C4-2B (cell line): Measurements from ENCODE around the gene ZBTB7B.
A peak's percentile ranks its signal among the peaks of the same experiment; 100 is the strongest.

Source experiments
- H3K27ac ChIP-seq: fragments of 450-650 bp; 2 replicates; pipeline ENCODE4 v1.5.1; 2017
- ZFX ChIP-seq: fragments of 450-650 bp; IDR thresholded peaks from 2 replicates; pipeline ENCODE4 v1.6.1; 2017
- TF ChIP-seq, protein P1 (sequence below): fragments of 450-650 bp; conservative IDR thresholded peaks from 2 replicates; pipeline ENCODE4 v1.5.1; 2017; ENCODE audit warnings: mild to moderate bottlenecking

Gene ZBTB7B

DNA sequence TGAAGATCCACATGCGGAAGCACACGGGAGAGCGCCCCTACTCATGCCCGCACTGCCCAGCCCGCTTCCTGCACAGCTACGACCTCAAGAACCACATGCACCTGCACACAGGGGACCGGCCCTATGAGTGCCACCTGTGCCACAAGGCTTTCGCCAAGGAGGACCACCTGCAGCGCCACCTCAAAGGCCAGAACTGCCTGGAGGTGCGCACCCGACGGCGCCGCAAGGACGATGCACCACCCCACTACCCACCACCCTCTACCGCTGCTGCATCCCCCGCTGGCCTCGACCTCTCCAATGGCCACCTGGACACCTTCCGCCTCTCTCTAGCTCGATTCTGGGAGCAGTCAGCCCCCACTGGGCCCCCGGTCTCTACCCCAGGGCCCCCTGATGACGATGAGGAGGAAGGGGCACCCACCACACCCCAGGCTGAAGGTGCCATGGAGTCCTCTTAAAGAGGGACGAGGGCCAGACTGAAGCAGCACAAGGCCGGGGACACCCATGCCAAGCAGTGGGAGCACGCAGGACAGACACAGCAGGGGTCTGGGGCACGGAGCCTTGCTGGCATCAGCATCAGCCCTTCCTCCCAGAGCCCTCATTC is 13.7 kb downstream of the ZBTB7B start:
- H3K27ac ChIP-seq: no peak overlapping the region
- TF ChIP-seq, protein P1, sequence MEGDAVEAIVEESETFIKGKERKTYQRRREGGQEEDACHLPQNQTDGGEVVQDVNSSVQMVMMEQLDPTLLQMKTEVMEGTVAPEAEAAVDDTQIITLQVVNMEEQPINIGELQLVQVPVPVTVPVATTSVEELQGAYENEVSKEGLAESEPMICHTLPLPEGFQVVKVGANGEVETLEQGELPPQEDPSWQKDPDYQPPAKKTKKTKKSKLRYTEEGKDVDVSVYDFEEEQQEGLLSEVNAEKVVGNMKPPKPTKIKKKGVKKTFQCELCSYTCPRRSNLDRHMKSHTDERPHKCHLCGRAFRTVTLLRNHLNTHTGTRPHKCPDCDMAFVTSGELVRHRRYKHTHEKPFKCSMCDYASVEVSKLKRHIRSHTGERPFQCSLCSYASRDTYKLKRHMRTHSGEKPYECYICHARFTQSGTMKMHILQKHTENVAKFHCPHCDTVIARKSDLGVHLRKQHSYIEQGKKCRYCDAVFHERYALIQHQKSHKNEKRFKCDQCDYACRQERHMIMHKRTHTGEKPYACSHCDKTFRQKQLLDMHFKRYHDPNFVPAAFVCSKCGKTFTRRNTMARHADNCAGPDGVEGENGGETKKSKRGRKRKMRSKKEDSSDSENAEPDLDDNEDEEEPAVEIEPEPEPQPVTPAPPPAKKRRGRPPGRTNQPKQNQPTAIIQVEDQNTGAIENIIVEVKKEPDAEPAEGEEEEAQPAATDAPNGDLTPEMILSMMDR: no peak
- TF ChIP-seq ZFX: no peak

DNA sequence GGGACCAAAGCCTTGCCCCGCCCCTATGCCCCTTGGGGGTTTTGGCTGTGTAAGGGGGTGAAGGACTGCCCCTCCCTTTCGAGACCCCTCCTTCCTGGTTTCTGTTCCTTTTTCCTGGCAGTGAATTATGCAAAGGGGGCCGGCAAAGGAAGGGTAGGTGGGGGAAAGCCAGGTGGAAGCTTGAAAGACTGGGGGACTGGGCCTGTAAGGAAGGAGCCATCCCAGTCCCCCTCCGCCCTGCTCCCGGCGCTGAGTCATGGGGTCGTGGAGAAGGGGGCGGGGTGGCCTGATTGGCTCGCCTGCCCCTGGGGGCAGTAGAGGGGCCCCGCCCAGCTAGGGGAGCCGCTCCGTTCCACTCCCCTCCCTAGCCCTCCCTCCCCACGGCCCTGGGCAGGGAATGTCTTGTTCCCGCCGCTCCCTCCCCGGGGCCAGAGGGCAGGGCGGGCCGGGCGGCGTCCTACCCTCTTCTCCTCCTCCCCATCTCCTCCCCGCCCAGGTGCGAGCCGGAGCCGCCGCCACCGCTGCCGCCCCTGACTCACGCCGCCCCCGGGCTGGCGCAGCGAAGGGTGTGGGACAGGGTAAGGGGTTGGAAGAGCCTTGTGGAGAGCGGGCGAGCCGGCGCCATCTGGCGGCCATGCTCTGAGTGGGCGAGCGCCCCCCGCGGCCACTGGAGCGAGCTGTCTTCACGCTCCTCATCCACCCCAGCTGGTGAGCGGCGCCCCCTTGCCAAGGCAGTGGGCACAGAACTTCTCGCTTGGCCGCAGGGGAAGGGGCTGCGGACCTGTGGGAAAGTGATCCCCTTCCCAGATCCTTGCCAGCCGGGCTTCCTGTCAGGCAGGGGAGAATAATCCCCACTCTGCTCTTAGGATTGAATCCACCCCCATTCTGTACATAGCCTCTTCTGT is 14.7 kb downstream of the ZBTB7B start:
- no peak overlapping the region for H3K27ac ChIP-seq
- no peak for TF ChIP-seq ZFX
- TF ChIP-seq, protein P1: no peak

DNA sequence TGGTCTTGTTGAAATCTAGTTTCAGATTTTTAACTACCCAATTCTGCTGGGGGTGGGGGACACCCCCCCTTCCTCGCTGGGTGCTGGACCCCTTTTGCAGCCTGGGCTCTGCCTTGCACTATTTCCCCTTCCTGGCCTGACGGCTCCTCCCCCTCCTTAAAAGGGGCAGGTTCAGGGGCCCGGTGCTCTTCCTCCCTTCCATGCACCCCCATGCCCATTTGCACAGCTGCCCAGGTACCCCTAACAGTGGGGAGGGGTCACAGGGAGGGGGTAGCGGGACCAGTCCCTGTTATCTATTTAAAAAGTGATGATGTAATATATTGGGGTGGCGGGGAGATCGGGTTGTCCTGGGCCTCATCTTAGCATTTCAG is 15.3 kb downstream of the ZBTB7B start:
- no peak overlapping the region for H3K27ac ChIP-seq
- TF ChIP-seq, protein P1: no peak
- no peak for TF ChIP-seq ZFX

DNA sequence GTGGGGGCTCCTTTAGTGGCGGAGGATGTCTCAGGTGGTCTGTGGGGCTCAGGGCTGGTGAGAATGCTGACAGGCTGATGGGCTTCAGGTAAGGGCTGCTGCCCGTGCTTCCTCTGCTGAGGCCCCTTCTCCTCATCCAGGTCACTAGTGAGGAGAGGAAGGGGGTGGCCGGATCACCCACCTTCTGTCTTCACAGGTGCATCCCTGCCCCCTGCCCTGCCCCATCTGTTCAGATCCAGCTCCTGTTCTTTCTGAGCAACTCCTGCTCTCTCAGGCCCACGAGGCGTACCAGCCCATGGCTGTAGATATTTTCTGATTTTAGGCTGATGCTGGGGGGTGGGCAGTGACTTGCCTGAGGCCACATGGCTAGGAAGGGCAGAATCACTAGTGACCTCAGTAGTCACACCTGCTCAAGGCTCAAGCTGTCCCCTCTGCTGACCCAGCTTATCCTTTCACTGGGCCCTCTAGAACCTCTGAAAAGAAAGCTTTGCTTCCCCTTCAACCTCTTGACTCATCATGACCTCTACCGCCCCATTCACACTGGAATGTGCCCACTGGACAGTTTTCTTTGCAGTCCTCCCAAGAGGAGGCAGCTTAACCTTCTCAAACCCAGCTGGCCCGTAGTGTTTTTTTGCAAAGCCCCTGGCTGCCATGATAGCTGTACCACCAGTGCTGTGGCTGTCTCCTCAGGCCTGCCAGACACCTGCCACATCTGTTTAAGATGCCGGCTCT is 16.2 kb downstream of the ZBTB7B start:
- no peak overlapping the region for H3K27ac ChIP-seq

DNA sequence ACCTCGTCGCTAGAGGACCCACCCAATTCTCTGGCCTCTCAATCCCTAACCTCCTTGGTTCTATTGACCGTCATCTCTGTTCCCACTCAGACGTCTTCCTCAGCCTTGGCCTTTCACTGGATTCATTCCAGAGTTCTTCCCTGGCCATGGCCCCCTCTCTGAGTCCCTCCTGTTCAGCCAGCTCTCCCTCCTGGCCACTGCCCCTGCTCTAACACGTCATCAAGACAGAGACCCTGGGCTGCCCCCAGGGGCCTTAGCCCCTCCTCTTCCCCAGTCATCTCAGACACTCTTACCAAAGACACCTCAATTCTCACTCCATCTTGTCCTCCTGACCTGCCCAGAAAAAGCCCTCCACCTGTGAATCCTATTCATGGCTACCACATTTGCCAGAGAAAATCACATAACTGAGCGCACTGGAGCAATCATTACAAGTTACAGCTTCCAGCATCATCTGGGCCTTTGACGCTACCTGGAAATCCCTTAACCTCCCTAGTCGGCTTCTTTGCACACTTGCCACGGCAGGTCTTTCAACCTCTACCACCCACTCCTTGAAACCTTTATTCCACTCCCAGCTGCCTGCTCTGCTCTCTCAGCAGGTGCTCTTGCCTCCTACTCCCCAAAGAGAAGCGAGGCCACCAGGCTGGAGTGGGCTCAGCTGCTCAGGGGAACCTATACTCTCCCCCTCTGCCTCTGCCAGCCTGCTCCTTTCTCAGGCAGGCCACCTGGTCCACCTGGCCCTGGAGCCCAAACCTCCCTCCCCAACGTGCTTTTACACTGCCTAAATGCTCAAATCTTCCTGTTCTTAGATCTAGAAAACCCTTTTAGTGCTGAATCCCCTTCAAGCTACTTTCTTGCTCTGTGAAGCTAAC is 17.0 kb downstream of the ZBTB7B start:
- TF ChIP-seq, protein P1: no peak
- no peak for TF ChIP-seq ZFX
- H3K27ac ChIP-seq: no peak overlapping the region

More for the DNA sequence above, 16.2 kb downstream of the ZBTB7B start:
- TF ChIP-seq, protein P1: no peak
- no peak for TF ChIP-seq ZFX

DNA sequence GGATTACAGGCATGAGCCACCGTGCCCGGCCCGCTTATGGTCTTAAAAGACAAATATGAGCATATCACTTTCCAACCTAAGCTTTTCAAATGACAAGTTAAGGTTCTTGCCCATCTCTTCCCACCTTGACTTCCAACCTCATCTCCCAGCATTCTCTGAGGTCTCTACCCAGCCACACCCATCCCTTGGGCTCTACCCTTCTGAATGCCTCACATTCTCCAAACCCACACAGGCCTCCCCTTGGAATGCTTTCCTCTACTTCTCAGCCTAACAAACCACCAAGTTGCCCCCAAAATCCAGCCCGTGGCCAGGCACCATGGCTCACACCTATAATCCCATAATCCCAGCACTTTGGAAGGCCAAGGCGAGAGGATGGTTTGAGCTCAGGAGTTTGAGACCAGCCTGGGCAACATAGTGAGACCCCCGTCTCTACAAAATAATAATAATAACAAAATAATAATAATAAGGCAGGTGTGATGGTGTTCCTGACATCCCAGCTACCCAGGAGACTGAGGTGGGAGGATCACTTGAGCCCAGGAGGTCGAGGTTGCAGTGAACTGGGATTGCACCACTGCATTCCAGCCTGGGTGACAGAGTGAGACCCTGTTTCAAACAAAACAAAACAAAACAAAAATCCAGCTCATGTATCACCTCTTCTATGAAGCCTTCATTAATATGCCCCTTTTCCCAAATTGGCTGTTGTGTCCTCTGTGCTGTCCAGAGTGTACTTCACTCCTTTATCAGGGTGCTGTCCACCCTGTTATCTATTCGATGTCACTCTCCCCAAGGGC is 19.7 kb downstream of the ZBTB7B start:
- H3K27ac ChIP-seq: peak overlapping the region; percentile 53
- no peak for TF ChIP-seq ZFX
- TF ChIP-seq, protein P1: no peak
